K562 (cell line): ENCODE measurements around the gene ARID4B. TPM values are rescaled to one million over a fixed set of nuclear protein-coding genes. Genes with fewer than 3 reads are reported as not detected.

Experiments
- CBFA2T3 ChIP-seq: fragments of 450-650 bp; IDR thresholded peaks from 2 replicates; pipeline ENCODE4 v1.6.1; 2017
- CXXC5 ChIP-seq: fragments of 250-450 bp; sonication (Bioruptor Pico); IDR thresholded peaks from 2 replicates; pipeline ENCODE4 v1.8.0; 2022; ENCODE audit warnings: inconsistent platforms, mild to moderate bottlenecking, moderate library complexity
- ETV5 ChIP-seq: sonication (generic); formaldehyde crosslinking; IDR thresholded peaks from 2 replicates; pipeline ENCODE4 v1.4.0; 2020; ENCODE audit warnings: low read depth, mild to moderate bottlenecking, missing genetic modification reagents
- EWSR1 ChIP-seq: fragments of 450-650 bp; IDR thresholded peaks from 2 replicates; pipeline ENCODE4 v1.6.1; 2018; ENCODE audit warnings: borderline replicate concordance, mild to moderate bottlenecking, low read depth, moderate library complexity; ENCODE audit not compliant: partially characterized antibody
- HNRNPUL1 ChIP-seq: fragments of 200-400 bp; formaldehyde crosslinking; IDR thresholded peaks from 2 replicates; pipeline ENCODE4 v1.6.1; 2017; ENCODE audit warnings: low read length
- KDM2B ChIP-seq: fragments of 250-450 bp; sonication (Bioruptor Pico); IDR thresholded peaks from 2 replicates; pipeline ENCODE4 v1.8.0; 2021; ENCODE audit warnings: mild to moderate bottlenecking, moderate library complexity
- KLF1 ChIP-seq: fragments of 450-650 bp; IDR thresholded peaks from 2 replicates; pipeline ENCODE4 v1.6.1; 2016; ENCODE audit warnings: missing genetic modification characterization, missing compliant biosample characterization
- NFE2 ChIP-seq: IDR thresholded peaks from 2 replicates; pipeline ENCODE4 v1.6.1; 2014; ENCODE audit warnings: antibody characterized with exemption, low read depth
- NFRKB ChIP-seq: fragments of 450-650 bp; IDR thresholded peaks from 2 replicates; pipeline ENCODE4 v1.6.1; 2016; ENCODE audit warnings: low read depth
- NR2F6 ChIP-seq: fragments of 450-650 bp; formaldehyde crosslinking; IDR thresholded peaks from 2 replicates; pipeline ENCODE4 v1.4.0; 2020; ENCODE audit warnings: mild to moderate bottlenecking
- PPARD ChIP-seq: fragments of 250-450 bp; sonication (Bioruptor Pico); IDR thresholded peaks from 2 replicates; pipeline ENCODE4 v1.8.0; 2022; ENCODE audit warnings: inconsistent platforms, mild to moderate bottlenecking, moderate library complexity
- RNF2 ChIP-seq: sonication (generic); IDR thresholded peaks from 2 replicates; pipeline ENCODE4 v1.6.1; 2016
- SPI1 ChIP-seq: IDR thresholded peaks from 2 replicates; pipeline ENCODE4 v1.6.1; 2011; ENCODE audit warnings: low read depth, low read length, control low read depth, borderline replicate concordance
- TBL1XR1 ChIP-seq, 2 experiments: IDR thresholded peaks; 2 replicates each; pipeline ENCODE4 v1.6.1; 2012; ENCODE audit warnings: improper control_type of control experiment in 2 of 2, low read length in 2 of 2, mild to moderate bottlenecking in 1 of 2
- ZBTB7A ChIP-seq: IDR thresholded peaks from 2 replicates; pipeline ENCODE4 v1.6.1; 2011; ENCODE audit warnings: low read depth, mild to moderate bottlenecking, low read length, moderate library complexity, borderline replicate concordance; ENCODE audit not compliant: control insufficient read depth
- ZNF184 ChIP-seq: sonication (generic); formaldehyde crosslinking; IDR thresholded peaks from 2 replicates; pipeline ENCODE4 v1.5.0; 2020; ENCODE audit warnings: missing genetic modification reagents
- ZNF274 ChIP-seq: IDR thresholded peaks from 2 replicates; pipeline ENCODE4 v1.6.1; 2011; ENCODE audit warnings: low read depth, mild to moderate bottlenecking, low read length, moderate library complexity, borderline replicate concordance
- ZNF561 ChIP-seq: fragments of 450-650 bp; formaldehyde crosslinking; conservative IDR thresholded peaks from 2 replicates; pipeline ENCODE4 v1.4.0; 2020; ENCODE audit warnings: mild to moderate bottlenecking, moderate library complexity
- ZNF668 ChIP-seq: fragments of 250-450 bp; sonication (Bioruptor Pico); IDR thresholded peaks from 2 replicates; pipeline ENCODE4 v1.8.0; 2022; ENCODE audit warnings: mild to moderate bottlenecking, inconsistent platforms
- ZNF717 ChIP-seq: fragments of 250-450 bp; sonication (Bioruptor Pico); IDR thresholded peaks from 2 replicates; pipeline ENCODE4 v1.5.0; 2021
- ZNF75A ChIP-seq: fragments of 450-650 bp; formaldehyde crosslinking; IDR thresholded peaks from 2 replicates; pipeline ENCODE4 v1.4.0; 2020; ENCODE audit warnings: mild to moderate bottlenecking
- ZNF79 ChIP-seq: fragments of 250-450 bp; sonication (Bioruptor Pico); IDR thresholded peaks from 2 replicates; pipeline ENCODE4 v1.4.0; 2020; ENCODE audit warnings: low read depth, mild to moderate bottlenecking, moderate library complexity
- polyA plus RNA-seq, 8 experiments: library from polyadenylated mRNA; depleted of rRNA in 4 of 8; stranded (reverse) in 5 of 8; unstranded in 3 of 8; fragments of >200 nt; fragmentation: Nextera tagmentation in 2 of 8; fragmentation: Illumina TruSeq in 1 of 8; extraction: Ambion mirVana in 2 of 8; extraction: Trizol in 1 of 8; gene quantifications; 2 replicates each; pipeline versions ENCODE4 v1.2.1 to v1.2.3, GENCODE V29; 2011 to 2014; ENCODE audit warnings: inconsistent platforms in 1 of 8, missing spikeins in 1 of 8
- total RNA-seq, 7 experiments: library from RNA; depleted of rRNA in 6 of 7; stranded (reverse); fragments of >200 nt in 6 of 7; fragmentation: Illumina TruSeq in 2 of 7; extraction: Trizol in 2 of 7; gene quantifications; 2 replicates each; pipeline versions ENCODE4 v1.2.1 to v1.2.3, GENCODE V29; 2011 to 2021; ENCODE audit warnings: low replicate concordance in 1 of 7
- TF ChIP-seq, protein P1 (sequence below): sonication (generic); formaldehyde crosslinking; IDR thresholded peaks from 2 replicates; pipeline ENCODE4 v1.8.0; 2022; ENCODE audit warnings: missing genetic modification reagents, mild to moderate bottlenecking, borderline replicate concordance
- TF ChIP-seq, protein P2 (sequence below): fragments of 450-650 bp; IDR thresholded peaks from 2 replicates; pipeline ENCODE4 v1.6.1; 2016; ENCODE audit warnings: antibody characterized with exemption
- TF ChIP-seq, protein P3 (sequence below), 2 experiments: fragments of 450-650 bp; IDR thresholded peaks; 2 replicates each; pipeline ENCODE4 v1.6.1; 2016

ARID4B gene
- total and polyA plus RNA-seq, 9 of the 15 experiments (the other 6 are each of a cell fraction or from before 2014, with no cell fraction given) = 8.4 to 38.9 (median 18.5) TPM

DNA sequence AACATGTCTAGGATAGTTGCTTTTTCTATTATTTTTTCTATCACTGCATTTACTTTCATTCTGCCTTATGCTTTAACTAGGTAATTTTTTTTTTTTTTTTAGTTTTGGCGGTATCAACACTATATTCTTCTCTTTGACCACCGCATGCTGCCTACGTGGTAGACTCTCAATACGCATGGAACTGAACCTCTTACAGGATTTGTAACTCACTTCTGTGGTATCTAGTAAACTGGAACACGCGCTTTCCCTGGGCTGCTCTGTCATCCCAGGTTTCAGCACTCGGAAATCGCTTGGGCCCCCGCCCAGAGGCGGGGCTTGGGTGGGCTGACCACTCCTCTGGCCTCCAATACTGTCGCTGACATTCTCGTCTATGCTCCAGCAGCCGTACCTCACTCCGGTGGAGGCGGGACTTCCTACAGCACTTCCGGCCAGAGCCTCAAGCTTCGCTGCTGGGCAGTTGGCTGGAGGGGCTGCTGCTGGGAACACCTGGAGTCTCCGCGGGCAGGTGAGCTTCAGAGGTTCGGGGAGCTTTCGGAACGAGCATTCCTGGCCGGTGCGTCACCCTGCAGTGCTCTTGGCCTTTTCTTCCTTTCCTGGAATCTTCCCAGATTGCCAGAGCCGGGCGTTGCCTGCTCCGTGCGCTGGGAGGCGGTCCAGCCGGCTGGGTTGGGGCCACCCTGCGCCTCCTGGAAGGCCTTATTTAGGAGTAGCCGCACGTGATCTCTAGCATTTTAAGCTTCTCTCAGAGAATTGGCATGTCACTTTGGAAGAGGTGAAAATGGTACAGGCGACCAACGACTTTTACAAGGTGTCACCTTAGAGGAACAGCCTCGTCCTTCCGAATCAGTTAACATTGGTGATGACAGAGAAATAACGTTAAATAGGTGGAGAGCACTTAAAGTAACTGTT is 39.3 kb upstream of the ARID4B start, which contains the start of gene TBCE (continued):
- TF ChIP-seq, protein P1, sequence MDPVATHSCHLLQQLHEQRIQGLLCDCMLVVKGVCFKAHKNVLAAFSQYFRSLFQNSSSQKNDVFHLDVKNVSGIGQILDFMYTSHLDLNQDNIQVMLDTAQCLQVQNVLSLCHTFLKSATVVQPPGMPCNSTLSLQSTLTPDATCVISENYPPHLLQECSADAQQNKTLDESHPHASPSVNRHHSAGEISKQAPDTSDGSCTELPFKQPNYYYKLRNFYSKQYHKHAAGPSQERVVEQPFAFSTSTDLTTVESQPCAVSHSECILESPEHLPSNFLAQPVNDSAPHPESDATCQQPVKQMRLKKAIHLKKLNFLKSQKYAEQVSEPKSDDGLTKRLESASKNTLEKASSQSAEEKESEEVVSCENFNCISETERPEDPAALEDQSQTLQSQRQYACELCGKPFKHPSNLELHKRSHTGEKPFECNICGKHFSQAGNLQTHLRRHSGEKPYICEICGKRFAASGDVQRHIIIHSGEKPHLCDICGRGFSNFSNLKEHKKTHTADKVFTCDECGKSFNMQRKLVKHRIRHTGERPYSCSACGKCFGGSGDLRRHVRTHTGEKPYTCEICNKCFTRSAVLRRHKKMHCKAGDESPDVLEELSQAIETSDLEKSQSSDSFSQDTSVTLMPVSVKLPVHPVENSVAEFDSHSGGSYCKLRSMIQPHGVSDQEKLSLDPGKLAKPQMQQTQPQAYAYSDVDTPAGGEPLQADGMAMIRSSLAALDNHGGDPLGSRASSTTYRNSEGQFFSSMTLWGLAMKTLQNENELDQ (CRISPR knock-in tag) = 0 out of 2 replicates have a peak, but pooled peaks have one; percentile 77
- no peak for TF ChIP-seq ZNF274
- TF ChIP-seq KLF1 (tag) = peak; percentile 54; the same call in 1 of the 2 replicates
- peak; percentile 79 for TF ChIP-seq ETV5 (CRISPR knock-in tag)
- TF ChIP-seq PPARD (CRISPR knock-in tag) = no peak
- no peak for TF ChIP-seq ZNF75A
- peak; percentile 66; the same call in 1 of the 2 replicates for TF ChIP-seq SPI1
- TF ChIP-seq TBL1XR1 (IDR thresholded peaks at IDR 0.05; ENCODE audit: low read length in 2 of 2) = no peak; a peak in 1 of 4 replicates
- TF ChIP-seq, protein P2, sequence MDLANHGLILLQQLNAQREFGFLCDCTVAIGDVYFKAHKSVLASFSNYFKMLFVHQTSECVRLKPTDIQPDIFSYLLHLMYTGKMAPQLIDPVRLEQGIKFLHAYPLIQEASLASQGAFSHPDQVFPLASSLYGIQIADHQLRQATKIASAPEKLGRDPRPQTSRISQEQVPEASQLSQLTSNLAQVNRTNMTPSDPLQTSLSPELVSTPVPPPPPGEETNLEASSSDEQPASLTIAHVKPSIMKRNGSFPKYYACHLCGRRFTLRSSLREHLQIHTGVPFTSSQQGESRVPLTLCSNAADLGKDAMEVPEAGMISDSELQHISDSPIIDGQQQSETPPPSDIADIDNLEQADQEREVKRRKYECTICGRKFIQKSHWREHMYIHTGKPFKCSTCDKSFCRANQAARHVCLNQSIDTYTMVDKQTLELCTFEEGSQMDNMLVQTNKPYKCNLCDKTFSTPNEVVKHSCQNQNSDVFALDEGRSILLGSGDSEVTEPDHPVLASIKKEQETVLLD = no peak
- TF ChIP-seq NFE2 = peak; percentile 79
- TF ChIP-seq ZNF184 = no peak
- peak; percentile 12; the same call in 1 of the 2 replicates for TF ChIP-seq NFRKB
- peak; percentile 77 for TF ChIP-seq CXXC5 (CRISPR knock-in tag)
- no peak for TF ChIP-seq EWSR1
- TF ChIP-seq NR2F6 (CRISPR knock-in tag) = no peak
- peak; percentile 38; the same call in 1 of the 2 replicates for TF ChIP-seq RNF2
- TF ChIP-seq, protein P3, sequence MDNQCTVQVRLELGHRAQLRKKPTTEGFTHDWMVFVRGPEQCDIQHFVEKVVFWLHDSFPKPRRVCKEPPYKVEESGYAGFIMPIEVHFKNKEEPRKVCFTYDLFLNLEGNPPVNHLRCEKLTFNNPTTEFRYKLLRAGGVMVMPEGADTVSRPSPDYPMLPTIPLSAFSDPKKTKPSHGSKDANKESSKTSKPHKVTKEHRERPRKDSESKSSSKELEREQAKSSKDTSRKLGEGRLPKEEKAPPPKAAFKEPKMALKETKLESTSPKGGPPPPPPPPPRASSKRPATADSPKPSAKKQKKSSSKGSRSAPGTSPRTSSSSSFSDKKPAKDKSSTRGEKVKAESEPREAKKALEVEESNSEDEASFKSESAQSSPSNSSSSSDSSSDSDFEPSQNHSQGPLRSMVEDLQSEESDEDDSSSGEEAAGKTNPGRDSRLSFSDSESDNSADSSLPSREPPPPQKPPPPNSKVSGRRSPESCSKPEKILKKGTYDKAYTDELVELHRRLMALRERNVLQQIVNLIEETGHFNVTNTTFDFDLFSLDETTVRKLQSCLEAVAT (IDR thresholded peaks at IDR 0.05) = peak; percentile 47 to 94; a peak in 3 of 4 replicates
- TF ChIP-seq CBFA2T3 = no peak
- peak; percentile 43; the same call in 1 of the 2 replicates for TF ChIP-seq KDM2B (CRISPR knock-in tag)
- no peak for TF ChIP-seq ZNF668 (CRISPR knock-in tag)
- TF ChIP-seq ZNF79 (CRISPR knock-in tag) = no peak
- no peak for TF ChIP-seq ZNF561 (CRISPR knock-in tag)
- no peak for TF ChIP-seq HNRNPUL1
- TF ChIP-seq ZNF717 (CRISPR knock-in tag) = no peak
- peak; percentile 85; the same call in 1 of the 2 replicates for TF ChIP-seq ZBTB7A
